ENCODE results near the gene C2CD2L. TPM values are rescaled to one million over a fixed set of nuclear protein-coding genes. Genes with fewer than 3 reads are reported as not detected.

Gene C2CD2L
- total and polyA plus RNA-seq, 2 donors (not counting 3 experiments of a cell fraction or from before 2014, with no cell fraction given), result 9.1 to 10.4 TPM

DNA sequence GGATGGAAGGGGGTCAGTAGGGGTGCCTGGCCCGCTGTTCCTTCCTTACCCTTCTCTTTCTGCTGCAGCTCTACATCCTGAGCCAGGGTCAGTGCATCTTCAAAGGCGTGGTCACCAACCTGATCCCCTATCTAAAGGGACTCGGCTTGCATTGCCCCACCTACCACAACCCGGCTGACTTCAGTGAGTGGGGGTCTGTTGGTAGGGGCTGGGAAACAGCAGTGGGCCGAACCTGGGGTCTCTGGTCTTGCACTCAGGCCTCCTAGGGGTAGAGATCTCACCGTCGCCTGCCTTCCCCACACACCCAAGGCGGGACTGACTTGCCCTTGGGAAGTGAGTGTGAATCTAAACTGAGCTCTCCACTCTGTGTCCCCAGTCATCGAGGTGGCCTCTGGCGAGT is 49.4 kb downstream of the C2CD2L start:
- BruUV-seq (replicated peaks), result no TSS peak
- H3K4me2 ChIP-seq (ENCODE audit: insufficient read depth, low read length), result no peak overlapping the region
- ChIA-PET CTCF (interaction anchor here (0.8 to 1.6 kb wide), 3 partner anchors 8 to 12 kb away, joined by 3 to 7 read pairs (median 4); partner anchors contain the start of genes ABCG4 and NLRX1), POLR2A (interaction anchor here (0.5 kb wide), 1 partner anchor 11 kb away, joined by 5 read pairs; no protein-coding TSS in a partner anchor)
- no peak overlapping the region for H3K9ac ChIP-seq (replicated peaks; ENCODE audit: extremely low read depth, insufficient read depth, low read length)
- no peak overlapping the region for H3K27ac ChIP-seq (ENCODE audit: insufficient read depth, low read depth, low read length)
- H2AFZ ChIP-seq (ENCODE audit: low read depth, low read length), result no peak overlapping the region
- DNase-seq (ENCODE audit: low read depth, low spot score) (no peak), FAIRE-seq (no peak)
- H3K27me3 ChIP-seq (ENCODE audit: control insufficient read depth in 2 of 2, insufficient read depth in 2 of 2, low read length in 2 of 2), result no peaks in the 10 kb centered on the region
- H3K4me1 ChIP-seq (ENCODE audit: control insufficient read depth, extremely low read depth, insufficient read depth, low read length), result no peaks in the 10 kb centered on the region
- TF ChIP-seq POLR2A (IDR thresholded peaks at IDR 0.05; ENCODE audit: low read depth, low read length), result no peak
- no peak for TF ChIP-seq JUN (IDR thresholded peaks at IDR 0.05; ENCODE audit: borderline replicate concordance, insufficient read depth, insufficient read length, low read depth)
- TF ChIP-seq, protein P1, sequence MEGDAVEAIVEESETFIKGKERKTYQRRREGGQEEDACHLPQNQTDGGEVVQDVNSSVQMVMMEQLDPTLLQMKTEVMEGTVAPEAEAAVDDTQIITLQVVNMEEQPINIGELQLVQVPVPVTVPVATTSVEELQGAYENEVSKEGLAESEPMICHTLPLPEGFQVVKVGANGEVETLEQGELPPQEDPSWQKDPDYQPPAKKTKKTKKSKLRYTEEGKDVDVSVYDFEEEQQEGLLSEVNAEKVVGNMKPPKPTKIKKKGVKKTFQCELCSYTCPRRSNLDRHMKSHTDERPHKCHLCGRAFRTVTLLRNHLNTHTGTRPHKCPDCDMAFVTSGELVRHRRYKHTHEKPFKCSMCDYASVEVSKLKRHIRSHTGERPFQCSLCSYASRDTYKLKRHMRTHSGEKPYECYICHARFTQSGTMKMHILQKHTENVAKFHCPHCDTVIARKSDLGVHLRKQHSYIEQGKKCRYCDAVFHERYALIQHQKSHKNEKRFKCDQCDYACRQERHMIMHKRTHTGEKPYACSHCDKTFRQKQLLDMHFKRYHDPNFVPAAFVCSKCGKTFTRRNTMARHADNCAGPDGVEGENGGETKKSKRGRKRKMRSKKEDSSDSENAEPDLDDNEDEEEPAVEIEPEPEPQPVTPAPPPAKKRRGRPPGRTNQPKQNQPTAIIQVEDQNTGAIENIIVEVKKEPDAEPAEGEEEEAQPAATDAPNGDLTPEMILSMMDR (IDR thresholded peaks at IDR 0.05; ENCODE audit: extremely low read depth in 1 of 2, insufficient read depth in 1 of 2, low read depth in 1 of 2, low read length in 2 of 2), result no peak
- no peak for TF ChIP-seq FOS (IDR thresholded peaks at IDR 0.05; ENCODE audit: borderline replicate concordance, insufficient read depth, low read length)
- TF ChIP-seq POLR2AphosphoS5 (IDR thresholded peaks at IDR 0.05; ENCODE audit: insufficient read depth, low read depth, low read length), result no peak
- TF ChIP-seq MYC (IDR thresholded peaks at IDR 0.05; ENCODE audit: low read depth, low read length), result no peak
- TF ChIP-seq, protein P2, sequence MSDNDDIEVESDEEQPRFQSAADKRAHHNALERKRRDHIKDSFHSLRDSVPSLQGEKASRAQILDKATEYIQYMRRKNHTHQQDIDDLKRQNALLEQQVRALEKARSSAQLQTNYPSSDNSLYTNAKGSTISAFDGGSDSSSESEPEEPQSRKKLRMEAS (IDR thresholded peaks at IDR 0.05; ENCODE audit: insufficient read depth, insufficient read length), result no peak
- no peak for TF ChIP-seq GATA2 (IDR thresholded peaks at IDR 0.05; ENCODE audit: insufficient read depth, insufficient read length, low read depth, low read length)
- no peak for TF ChIP-seq EZH2 (IDR thresholded peaks at IDR 0.05; ENCODE audit: borderline replicate concordance, low read depth, low read length, severe bottlenecking)
- intact Hi-C loops (cut with micrococcal nuclease), result loop anchor here (10.0 kb wide), 1 partner anchor 308 kb away; no protein-coding TSS in a partner anchor
- no peaks in the 10 kb centered on the region for H3K36me3 ChIP-seq (ENCODE audit: control insufficient read depth in 2 of 2, extremely low read depth in 1 of 2, insufficient read depth in 2 of 2, low read length in 2 of 2)
- H4K20me1 ChIP-seq (replicated peaks; ENCODE audit: control insufficient read depth, extremely low read depth, insufficient read depth, low read length), result no peaks in the 10 kb centered on the region
- no peaks in the 10 kb centered on the region for H3K79me2 ChIP-seq (ENCODE audit: control insufficient read depth, insufficient read depth, low read length)
- no peaks in the 10 kb centered on the region for H3K9me3 ChIP-seq (replicated peaks; ENCODE audit: control insufficient read depth, insufficient read depth, low read length)
- no peak overlapping the region for H3K4me3 ChIP-seq (replicated peaks in 1 of 3; ENCODE audit: insufficient read depth in 1 of 3, low read depth in 1 of 3, low read length in 3 of 3)
- dilution Hi-C loops (cut with MboI; ENCODE audit: extremely low pct_ligation_motif_present, low sequenced_read_pairs), result no loop called here
- H3K9me1 ChIP-seq (replicated peaks; ENCODE audit: control insufficient read depth, extremely low read depth, insufficient read depth, low read length), result no peaks in the 10 kb centered on the region
